Hippocampal formation (tissue), 2 donors: Measurements from ENCODE around the gene AKT1.

Experiments used
- DNase-seq, 2 donors: peaks; one replicate each; lab custom pipeline; 2025; lab: John Stamatoyannopoulos, UW

Gene AKT1

DNA sequence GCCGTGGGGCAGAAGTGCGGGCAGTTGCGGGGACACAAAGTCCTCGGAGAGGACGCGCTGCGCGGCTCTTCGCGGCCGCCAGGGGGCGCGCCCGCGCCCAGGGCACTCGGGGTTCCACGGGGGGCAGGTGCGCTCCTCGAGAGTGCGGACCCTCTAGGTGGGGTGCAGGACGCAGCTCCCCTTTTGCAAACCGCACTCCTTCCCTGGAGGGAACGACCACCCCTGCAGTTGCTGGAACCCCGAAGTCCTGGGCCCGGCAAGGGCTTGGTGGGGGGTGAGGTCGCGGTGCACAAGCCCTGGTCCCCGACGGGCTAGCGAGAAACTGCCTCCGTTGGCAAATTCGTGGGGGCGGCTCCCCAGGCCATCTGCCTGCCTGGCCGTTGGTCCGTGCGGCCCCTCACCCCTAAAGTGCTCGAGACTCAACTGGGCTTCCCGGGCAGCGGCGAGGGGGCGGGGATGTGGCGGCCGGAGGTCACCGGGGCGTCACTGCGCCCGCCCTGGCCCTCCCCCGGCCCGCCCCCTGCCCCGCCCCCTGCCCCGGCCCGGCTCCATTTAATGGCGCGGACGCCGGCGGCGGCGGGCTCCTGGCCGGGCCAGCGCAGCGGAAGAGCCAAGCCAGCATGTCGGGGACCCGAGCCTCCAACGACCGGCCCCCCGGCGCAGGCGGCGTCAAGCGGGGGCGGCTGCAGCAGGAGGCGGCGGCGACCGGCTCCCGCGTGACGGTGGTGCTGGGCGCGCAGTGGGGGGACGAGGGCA, 71.7 kb downstream of the AKT1 start, which contains the start of gene ADSS1:
ADSS1 (plus strand) TSS at position 579 of the 756 bp plus-strand sequence; CDS start at position 621, 42 bp downstream.
- peak in 1 of 2 donors; percentile 46 for DNase-seq

DNA sequence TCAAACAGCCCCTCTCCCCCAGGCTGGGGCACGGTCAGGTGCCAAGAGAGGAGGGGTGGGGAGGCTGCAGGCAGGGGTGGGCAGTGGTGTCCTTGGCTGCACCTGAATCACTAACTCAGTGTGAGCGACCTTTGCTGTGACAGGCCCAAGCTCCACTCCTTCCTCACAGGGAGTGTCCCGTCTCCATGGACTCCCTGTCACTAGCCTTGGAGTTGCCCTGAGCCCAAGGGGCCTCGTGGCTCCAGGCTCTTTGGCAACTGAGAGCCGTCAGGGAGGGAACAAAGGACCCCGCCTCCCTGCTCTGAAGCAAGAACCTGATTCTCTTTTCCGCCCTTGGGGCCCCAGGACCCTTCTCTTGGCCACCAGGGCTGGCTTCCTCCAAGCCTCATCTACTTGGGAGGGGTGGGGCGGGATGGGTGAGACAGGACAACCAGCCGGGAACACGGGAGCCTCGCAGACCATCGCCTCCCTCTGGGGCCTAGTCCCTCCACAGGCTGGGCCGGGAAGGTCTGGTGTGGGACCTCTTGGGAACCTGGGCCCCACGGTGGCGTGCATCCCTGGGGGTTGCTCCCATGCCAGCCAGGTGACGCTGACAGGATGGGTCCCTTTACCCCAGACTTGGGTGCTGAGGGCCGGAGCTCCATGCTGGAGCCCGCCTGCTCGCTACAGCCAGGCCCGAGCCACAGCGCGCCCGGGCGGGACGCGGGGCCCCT, 72.5 kb downstream of the AKT1 start:
- DNase-seq: no peak

DNA sequence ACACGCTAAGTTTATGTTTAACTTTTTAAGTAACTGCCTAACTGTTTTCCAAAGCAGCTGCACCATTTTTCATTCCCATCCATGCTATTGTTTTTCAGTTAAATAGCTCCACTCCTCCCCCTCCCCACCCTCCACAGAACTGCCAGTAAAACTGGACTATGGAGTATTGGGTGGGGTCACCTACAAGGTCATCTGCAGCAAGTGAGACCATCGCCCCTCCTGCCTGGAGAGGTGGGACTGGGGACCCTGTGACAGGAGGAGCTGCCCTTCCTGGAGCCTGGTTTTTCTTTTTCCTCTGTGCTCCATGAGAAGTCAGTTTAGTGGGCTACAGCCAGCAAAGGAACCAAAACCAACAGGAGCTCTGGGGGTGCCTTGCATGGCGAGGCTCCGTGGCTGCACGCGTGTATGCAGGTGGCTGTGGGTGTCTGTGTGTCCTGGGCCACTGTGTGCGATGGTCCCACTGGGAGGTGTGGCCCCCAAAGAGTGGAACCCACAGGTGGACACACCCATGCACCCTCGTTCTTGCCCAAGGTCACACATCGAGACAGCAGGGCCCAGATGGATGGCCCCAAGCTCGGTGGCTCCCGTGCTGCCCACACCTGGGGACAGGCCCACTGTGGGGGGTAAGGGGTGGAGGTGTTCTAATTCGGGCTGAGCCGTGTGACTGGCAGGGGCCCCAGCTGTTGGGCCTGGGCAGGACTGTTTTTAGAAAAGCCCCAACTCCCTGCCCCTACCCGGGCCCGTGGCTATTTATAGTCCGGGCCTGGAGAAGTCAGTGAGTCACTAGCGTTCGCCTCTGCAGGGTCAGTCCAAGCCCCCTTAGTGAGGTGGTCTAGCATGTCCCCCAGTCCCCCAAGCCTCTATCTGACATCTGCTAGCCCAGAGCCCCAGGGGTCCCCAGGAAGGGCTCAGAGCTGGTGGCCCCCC, 73.8 kb downstream of the AKT1 start:
- DNase-seq: no peak
